Measurements from ENCODE around the gene MCM10.

GRCh38 chr10:13239923-13240322 is 78.6 kb downstream of the MCM10 start:
- TF ChIP-seq CTCF (IDR thresholded peaks at IDR 0.05) = no peak
- no peak for TF ChIP-seq POLR2A (IDR thresholded peaks at IDR 0.05)
